Measurements from ENCODE around the gene MBLAC2. TPM values are rescaled to one million over a fixed set of nuclear protein-coding genes. Genes with fewer than 3 reads are reported as not detected.

MBLAC2 gene
- polyA plus RNA-seq, 1 donor from 2014 or later: 13.8 TPM

- H3K79me2 ChIP-seq (replicated peaks; ENCODE audit: insufficient read depth, low read length): peaks cover 34% of the 10 kb centered on the region
- peak; percentile 21 for TF ChIP-seq MXI1 (conservative IDR thresholded peaks at IDR 0.05; ENCODE audit: poor library complexity, severe bottlenecking)
- no peak for TF ChIP-seq POLR2AphosphoS5 (IDR thresholded peaks at IDR 0.05)
- no peak for TF ChIP-seq RAD21 (conservative IDR thresholded peaks at IDR 0.05)
- no peak for TF ChIP-seq CTCF (IDR thresholded peaks at IDR 0.05; ENCODE audit: poor library complexity, severe bottlenecking)
- TF ChIP-seq REST (IDR thresholded peaks at IDR 0.05; ENCODE audit: borderline replicate concordance): no peak
- no peak for TF ChIP-seq SMC3 (conservative IDR thresholded peaks at IDR 0.05; ENCODE audit: poor library complexity)
Measured at GRCh38 chr5:90408571-90409317, 65.8 kb downstream of the MBLAC2 start.

More at GRCh38 chr5:90408571-90409317, 65.8 kb downstream of the MBLAC2 start:
- H3F3A ChIP-seq (ENCODE audit: insufficient read depth, low read length, poor library complexity, severe bottlenecking): peaks cover 12% of the 10 kb centered on the region
- H3K36me3 ChIP-seq (ENCODE audit: insufficient read depth, low read length): no peaks in the 10 kb centered on the region
- H3K4me2 ChIP-seq (ENCODE audit: low read length): peak overlapping the region; percentile 83
- H3K27me3 ChIP-seq (ENCODE audit: insufficient read depth, low read depth, low read length): no peaks in the 10 kb centered on the region
- no peaks in the 10 kb centered on the region for H3K9me2 ChIP-seq (ENCODE audit: insufficient read depth, low read length)
- peak overlapping the region; percentile 80 for H3K4me3 ChIP-seq (ENCODE audit: low read length)
- H4K20me1 ChIP-seq (ENCODE audit: insufficient read depth): no peaks in the 10 kb centered on the region
- H3K9ac ChIP-seq (ENCODE audit: low read length): peak overlapping the region; percentile 99
- no peaks in the 10 kb centered on the region for H3K9me3 ChIP-seq (ENCODE audit: low read length)
- peak overlapping the region; percentile 94 for H2AFZ ChIP-seq (ENCODE audit: low read depth, low read length)
- H3K27ac ChIP-seq (ENCODE audit: low read length): peak overlapping the region; percentile 100

Other genes with a start within 250 kb of the MBLAC2 start
- gene CETN3, start 65.0 kb downstream of the MBLAC2 start, polyA plus RNA-seq: 87.8 and 116 TPM in 2 replicates
- 0.56 and 2.7 TPM in 2 replicates for gene POLR3G, start 93 bp upstream of the MBLAC2 start, polyA plus RNA-seq
- gene LYSMD3, start 54.8 kb upstream of the MBLAC2 start, polyA plus RNA-seq: 10.3 and 11.1 TPM in 2 replicates
- gene ADGRV1, start 84.0 kb upstream of the MBLAC2 start, polyA plus RNA-seq: 3.3 and 3.7 TPM in 2 replicates

All from neural cell (in vitro differentiated cells).